K562 (cell line): ENCODE data around the gene DNAAF3. TPM values are rescaled to one million over a fixed set of nuclear protein-coding genes. Genes with fewer than 3 reads are reported as not detected.
A peak's percentile ranks its signal among the peaks of the same experiment; 100 is the strongest.

ENCODE experiments used
- CBFB ChIP-seq: sonication (generic); formaldehyde crosslinking; IDR thresholded peaks from 2 replicates; pipeline ENCODE4 v1.4.0; 2020; ENCODE audit warnings: mild to moderate bottlenecking, missing genetic modification reagents
- CBX1 ChIP-seq: sonication (generic); IDR thresholded peaks from 2 replicates; pipeline ENCODE4 v1.6.1; 2016; ENCODE audit warnings: antibody characterized with exemption, low read depth, mild to moderate bottlenecking
- DMBX1 ChIP-seq: fragments of 250-450 bp; sonication (Bioruptor Pico); IDR thresholded peaks from 2 replicates; pipeline ENCODE4 v1.8.0; 2022; ENCODE audit warnings: inconsistent platforms, mild to moderate bottlenecking, moderate library complexity, borderline replicate concordance
- E2F1 ChIP-seq: sonication (generic); formaldehyde crosslinking; IDR thresholded peaks from 2 replicates; pipeline ENCODE4 v1.8.1; 2023; ENCODE audit warnings: mild to moderate bottlenecking, missing genetic modification reagents, moderate library complexity
- ESRRA ChIP-seq: fragments of 450-650 bp; IDR thresholded peaks from 2 replicates; pipeline ENCODE4 v1.6.1; 2014; ENCODE audit warnings: low read depth, mild to moderate bottlenecking, moderate library complexity, borderline replicate concordance
- FOXP1 ChIP-seq: sonication (generic); formaldehyde crosslinking; IDR thresholded peaks from 2 replicates; pipeline ENCODE4 v1.8.0; 2022; ENCODE audit warnings: mild to moderate bottlenecking, missing genetic modification reagents
- HIVEP1 ChIP-seq: fragments of 250-450 bp; sonication (Bioruptor Pico); IDR thresholded peaks from 2 replicates; pipeline ENCODE4 v1.4.0; 2020; ENCODE audit warnings: mild to moderate bottlenecking
- JUND ChIP-seq, 2 experiments: IDR thresholded peaks; 2 replicates in 1 of 2; 3 replicates in 1 of 2; pipeline ENCODE4 v1.6.1; 2011; ENCODE audit warnings: borderline replicate concordance in 2 of 2, low read depth in 2 of 2, low read length in 2 of 2, improper control_type of control experiment in 1 of 2, missing biosample characterization in 1 of 2, missing genetic modification characterization in 1 of 2, missing genetic modification reagents in 1 of 2
- MCM3 ChIP-seq: fragments of 450-650 bp; IDR thresholded peaks from 2 replicates; pipeline ENCODE4 v1.6.1; 2016
- NFRKB ChIP-seq: fragments of 450-650 bp; IDR thresholded peaks from 2 replicates; pipeline ENCODE4 v1.6.1; 2016; ENCODE audit warnings: low read depth
- NRF1 ChIP-seq, 2 experiments: fragments of 450-650 bp; IDR thresholded peaks in 1 of 2; conservative IDR thresholded peaks in 1 of 2; 2 replicates each; pipeline ENCODE4 v1.6.1; 2014; ENCODE audit warnings: mild to moderate bottlenecking in 2 of 2
- POLR2B ChIP-seq: fragments of 450-650 bp; IDR thresholded peaks from 2 replicates; pipeline ENCODE4 v1.6.1; 2018; ENCODE audit warnings: low read depth; ENCODE audit not compliant: partially characterized antibody
- SMARCA4 ChIP-seq: fragments of 450-650 bp; IDR thresholded peaks from 2 replicates; pipeline ENCODE4 v1.6.1; 2016
- SOX6 ChIP-seq: fragments of 450-650 bp; IDR thresholded peaks from 2 replicates; pipeline ENCODE4 v1.6.1; 2014; ENCODE audit warnings: mild to moderate bottlenecking
- TOE1 ChIP-seq, 2 experiments: fragments of 450-650 bp in 1 of 2; sonication (generic) in 1 of 2; formaldehyde crosslinking in 1 of 2; IDR thresholded peaks; 2 replicates each; pipeline versions ENCODE4 v1.7.1 to v1.8.0; 2016 to 2022; ENCODE audit warnings: borderline replicate concordance in 2 of 2, mild to moderate bottlenecking in 2 of 2, antibody characterized with exemption in 1 of 2, inconsistent platforms in 1 of 2, low read depth in 1 of 2, missing genetic modification reagents in 1 of 2, moderate library complexity in 1 of 2
- ZBTB7A ChIP-seq: IDR thresholded peaks from 2 replicates; pipeline ENCODE4 v1.6.1; 2011; ENCODE audit warnings: low read depth, mild to moderate bottlenecking, low read length, moderate library complexity, borderline replicate concordance; ENCODE audit not compliant: control insufficient read depth
- ZBTB8A ChIP-seq: fragments of 450-650 bp; IDR thresholded peaks from 2 replicates; pipeline ENCODE4 v1.6.1; 2018; ENCODE audit warnings: mild to moderate bottlenecking, moderate library complexity; ENCODE audit not compliant: partially characterized antibody
- polyA plus RNA-seq, 8 experiments: library from polyadenylated mRNA; depleted of rRNA in 4 of 8; stranded (reverse) in 5 of 8; unstranded in 3 of 8; fragments of >200 nt; fragmentation: Nextera tagmentation in 2 of 8; fragmentation: Illumina TruSeq in 1 of 8; extraction: Ambion mirVana in 2 of 8; extraction: Trizol in 1 of 8; gene quantifications; 2 replicates each; pipeline versions ENCODE4 v1.2.1 to v1.2.3, GENCODE V29; 2011 to 2014; ENCODE audit warnings: inconsistent platforms in 1 of 8, missing spikeins in 1 of 8
- total RNA-seq, 7 experiments: library from RNA; depleted of rRNA in 6 of 7; stranded (reverse); fragments of >200 nt in 6 of 7; fragmentation: Illumina TruSeq in 2 of 7; extraction: Trizol in 2 of 7; gene quantifications; 2 replicates each; pipeline versions ENCODE4 v1.2.1 to v1.2.3, GENCODE V29; 2011 to 2021; ENCODE audit warnings: low replicate concordance in 1 of 7
- TF ChIP-seq, protein P1 (sequence below): sonication (generic); formaldehyde crosslinking; IDR thresholded peaks from 2 replicates; pipeline ENCODE4 v1.8.0; 2022; ENCODE audit warnings: mild to moderate bottlenecking, missing genetic modification reagents
- TF ChIP-seq, protein P2 (sequence below): fragments of 450-650 bp; IDR thresholded peaks from 2 replicates; pipeline ENCODE4 v1.6.1; 2014; ENCODE audit warnings: low read depth, mild to moderate bottlenecking, moderate library complexity, borderline replicate concordance
- TF ChIP-seq, protein P3 (sequence below): sonication (generic); formaldehyde crosslinking; IDR thresholded peaks from 2 replicates; pipeline ENCODE4 v1.8.0; 2022; ENCODE audit warnings: mild to moderate bottlenecking, missing genetic modification reagents

The DNAAF3 gene
- total and polyA plus RNA-seq, 9 of the 15 experiments (the other 6 are each of a cell fraction or from before 2014, with no cell fraction given): 21.6 to 61.5 (median 43.0) TPM

- TF ChIP-seq, protein P1, sequence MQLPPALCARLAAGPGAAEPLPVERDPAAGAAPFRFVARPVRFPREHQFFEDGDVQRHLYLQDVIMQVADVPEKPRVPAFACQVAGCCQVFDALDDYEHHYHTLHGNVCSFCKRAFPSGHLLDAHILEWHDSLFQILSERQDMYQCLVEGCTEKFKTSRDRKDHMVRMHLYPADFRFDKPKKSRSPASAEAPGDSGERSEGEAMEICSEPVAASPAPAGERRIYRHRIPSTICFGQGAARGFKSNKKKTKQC (CRISPR knock-in tag): peak; percentile 95
- TF ChIP-seq JUND (IDR thresholded peaks at IDR 0.05; ENCODE audit: borderline replicate concordance, low read depth, low read length): peak; percentile 57
- peak; percentile 64; the same call in 1 of the 3 replicates for TF ChIP-seq JUND (tag; IDR thresholded peaks at IDR 0.05; ENCODE audit: borderline replicate concordance, low read depth, low read length)
- TF ChIP-seq SOX6: 0 out of 2 replicates have a peak, but pooled peaks have one; percentile 6
- no peak for TF ChIP-seq HIVEP1 (CRISPR knock-in tag)
- TF ChIP-seq DMBX1 (CRISPR knock-in tag): 0 out of 2 replicates have a peak, but pooled peaks have one; percentile 30
- TF ChIP-seq ZBTB8A: no peak
- 0 out of 2 replicates have a peak, but pooled peaks have one; percentile 85 for TF ChIP-seq CBFB (CRISPR knock-in tag)
- TF ChIP-seq TOE1 (IDR thresholded peaks at IDR 0.05; ENCODE audit: borderline replicate concordance): no peak
- no peak for TF ChIP-seq TOE1 (CRISPR knock-in tag; IDR thresholded peaks at IDR 0.05; ENCODE audit: borderline replicate concordance, low read depth)
- TF ChIP-seq NFRKB: peak; percentile 78
- no peak for TF ChIP-seq CBX1
- peak; percentile 74; the same call in 1 of the 2 replicates for TF ChIP-seq E2F1 (CRISPR knock-in tag)
- TF ChIP-seq, protein P2, sequence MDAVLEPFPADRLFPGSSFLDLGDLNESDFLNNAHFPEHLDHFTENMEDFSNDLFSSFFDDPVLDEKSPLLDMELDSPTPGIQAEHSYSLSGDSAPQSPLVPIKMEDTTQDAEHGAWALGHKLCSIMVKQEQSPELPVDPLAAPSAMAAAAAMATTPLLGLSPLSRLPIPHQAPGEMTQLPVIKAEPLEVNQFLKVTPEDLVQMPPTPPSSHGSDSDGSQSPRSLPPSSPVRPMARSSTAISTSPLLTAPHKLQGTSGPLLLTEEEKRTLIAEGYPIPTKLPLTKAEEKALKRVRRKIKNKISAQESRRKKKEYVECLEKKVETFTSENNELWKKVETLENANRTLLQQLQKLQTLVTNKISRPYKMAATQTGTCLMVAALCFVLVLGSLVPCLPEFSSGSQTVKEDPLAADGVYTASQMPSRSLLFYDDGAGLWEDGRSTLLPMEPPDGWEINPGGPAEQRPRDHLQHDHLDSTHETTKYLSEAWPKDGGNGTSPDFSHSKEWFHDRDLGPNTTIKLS: peak; percentile 24; the same call in 1 of the 2 replicates
- TF ChIP-seq ZBTB7A: peak; percentile 18; the same call in 1 of the 2 replicates
- no peak for TF ChIP-seq ESRRA
- peak; percentile 92 for TF ChIP-seq FOXP1 (CRISPR knock-in tag)
- TF ChIP-seq POLR2B: peak; percentile 86
- TF ChIP-seq SMARCA4: peak; percentile 35; the same call in 1 of the 2 replicates
- peak; percentile 95 to 96 for TF ChIP-seq NRF1 (conservative IDR thresholded peaks at IDR 0.05 in 1 of 2, IDR thresholded peaks at IDR 0.05 in 1 of 2)
- TF ChIP-seq, protein P3, sequence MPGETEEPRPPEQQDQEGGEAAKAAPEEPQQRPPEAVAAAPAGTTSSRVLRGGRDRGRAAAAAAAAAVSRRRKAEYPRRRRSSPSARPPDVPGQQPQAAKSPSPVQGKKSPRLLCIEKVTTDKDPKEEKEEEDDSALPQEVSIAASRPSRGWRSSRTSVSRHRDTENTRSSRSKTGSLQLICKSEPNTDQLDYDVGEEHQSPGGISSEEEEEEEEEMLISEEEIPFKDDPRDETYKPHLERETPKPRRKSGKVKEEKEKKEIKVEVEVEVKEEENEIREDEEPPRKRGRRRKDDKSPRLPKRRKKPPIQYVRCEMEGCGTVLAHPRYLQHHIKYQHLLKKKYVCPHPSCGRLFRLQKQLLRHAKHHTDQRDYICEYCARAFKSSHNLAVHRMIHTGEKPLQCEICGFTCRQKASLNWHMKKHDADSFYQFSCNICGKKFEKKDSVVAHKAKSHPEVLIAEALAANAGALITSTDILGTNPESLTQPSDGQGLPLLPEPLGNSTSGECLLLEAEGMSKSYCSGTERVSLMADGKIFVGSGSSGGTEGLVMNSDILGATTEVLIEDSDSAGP: no peak
- no peak for TF ChIP-seq MCM3
These were observed 8.9 kb upstream of the DNAAF3 start (continued) for GRCh38 chr19:55175117-55175867.
